Activated CD8-positive, alpha-beta T cell treated with anti-CD3 and anti-CD28 coated beads for 36 hours (primary cell): ENCODE data around the gene LEO1. TPM values are rescaled to one million over a fixed set of nuclear protein-coding genes. Genes with fewer than 3 reads are reported as not detected.

Experiments used
- ATAC-seq: fragments of 200-7000 bp; cut with Tn5 transposase; one replicate; pipeline ENCODE4 v1.10.0; 2021; ENCODE audit warnings: mild to moderate bottlenecking, moderate library complexity
- CTCF ChIA-PET: fragments of 350-600 bp; sonication (Branson Sonifier 250); formaldehyde crosslinking; loops from one replicate; lab custom pipeline; 2021; ENCODE audit warnings: antibody characterized with exemption; lab: Charles Lee
- POLR2A ChIA-PET: fragments of 350-600 bp; sonication (Branson Sonifier 250); formaldehyde crosslinking; loops from one replicate; lab custom pipeline; 2021; ENCODE audit warnings: antibody characterized with exemption; lab: Charles Lee
- DNase-seq: peaks from one replicate; pipeline ENCODE4 v3.0.0-alpha.2; 2020
- H3K27ac Mint-ChIP-seq: one replicate; pipeline ENCODE4 v1.8.0; 2021; ENCODE audit warnings: mild to moderate bottlenecking, mixed read lengths
- H3K27me3 Mint-ChIP-seq: one replicate; pipeline ENCODE4 v1.8.0; 2021; ENCODE audit warnings: mixed read lengths
- H3K36me3 Mint-ChIP-seq: one replicate; pipeline ENCODE4 v1.8.0; 2021; ENCODE audit warnings: low read depth, mixed read lengths
- H3K4me1 Mint-ChIP-seq: one replicate; pipeline ENCODE4 v1.8.0; 2021; ENCODE audit warnings: low read depth, mixed read lengths
- H3K4me3 Mint-ChIP-seq: one replicate; pipeline ENCODE4 v1.8.0; 2021; ENCODE audit warnings: mild to moderate bottlenecking, moderate library complexity, mixed read lengths
- H3K9me3 Mint-ChIP-seq: one replicate; pipeline ENCODE4 v1.8.0; 2021; ENCODE audit warnings: mixed read lengths
- intact Hi-C: fragments of 100-400 bp; cut with micrococcal nuclease; formaldehyde crosslinking; loops from one replicate; pipeline ENCODE4 v1.10.0; 2022
- total RNA-seq, 2 experiments: library from RNA; stranded (reverse); gene quantifications; one replicate each; pipeline ENCODE4 v1.2.3, GENCODE V29; 2021
- TF ChIP-seq, protein P1 (sequence below): fragments of 200-600 bp; IDR thresholded peaks from one replicate; pipeline ENCODE4 v1.8.0; 2022; ENCODE audit warnings: antibody characterized with exemption, mild to moderate bottlenecking

LEO1 gene
- total RNA-seq, 2 experiments from 2014 or later = 28.9 to 31.1 TPM

DNA sequence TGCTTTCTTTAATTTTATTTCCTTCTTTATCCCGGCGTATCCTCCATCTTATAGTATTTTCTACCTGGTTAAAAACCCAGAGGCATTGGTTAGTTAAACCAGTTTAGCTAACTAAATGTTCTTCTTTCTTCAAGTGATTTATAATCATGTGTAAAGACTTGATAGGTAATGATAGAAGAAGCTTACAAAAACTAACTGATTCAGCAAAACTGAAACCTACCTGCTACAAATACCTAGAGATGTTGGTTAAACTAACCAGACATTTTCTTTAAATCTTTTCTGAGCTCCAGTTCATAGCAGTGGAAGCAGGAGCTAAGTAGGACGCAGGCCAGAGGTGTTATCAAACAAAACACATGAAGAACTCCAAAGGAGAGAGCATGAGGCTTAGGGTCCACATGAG, 44.8 kb downstream of the LEO1 start:
- no peak for ATAC-seq
- no peak overlapping the region for H3K4me3 Mint-ChIP-seq
- TF ChIP-seq, protein P1, sequence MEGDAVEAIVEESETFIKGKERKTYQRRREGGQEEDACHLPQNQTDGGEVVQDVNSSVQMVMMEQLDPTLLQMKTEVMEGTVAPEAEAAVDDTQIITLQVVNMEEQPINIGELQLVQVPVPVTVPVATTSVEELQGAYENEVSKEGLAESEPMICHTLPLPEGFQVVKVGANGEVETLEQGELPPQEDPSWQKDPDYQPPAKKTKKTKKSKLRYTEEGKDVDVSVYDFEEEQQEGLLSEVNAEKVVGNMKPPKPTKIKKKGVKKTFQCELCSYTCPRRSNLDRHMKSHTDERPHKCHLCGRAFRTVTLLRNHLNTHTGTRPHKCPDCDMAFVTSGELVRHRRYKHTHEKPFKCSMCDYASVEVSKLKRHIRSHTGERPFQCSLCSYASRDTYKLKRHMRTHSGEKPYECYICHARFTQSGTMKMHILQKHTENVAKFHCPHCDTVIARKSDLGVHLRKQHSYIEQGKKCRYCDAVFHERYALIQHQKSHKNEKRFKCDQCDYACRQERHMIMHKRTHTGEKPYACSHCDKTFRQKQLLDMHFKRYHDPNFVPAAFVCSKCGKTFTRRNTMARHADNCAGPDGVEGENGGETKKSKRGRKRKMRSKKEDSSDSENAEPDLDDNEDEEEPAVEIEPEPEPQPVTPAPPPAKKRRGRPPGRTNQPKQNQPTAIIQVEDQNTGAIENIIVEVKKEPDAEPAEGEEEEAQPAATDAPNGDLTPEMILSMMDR = no peak
- no peak for DNase-seq
- peak overlapping the region; percentile 58 for H3K27ac Mint-ChIP-seq
- CTCF ChIA-PET = interaction anchor here (0.8 to 1.9 kb wide), 3 partner anchors 9 to 212 kb away, joined by 3 to 7 read pairs (median 4); no protein-coding TSS in a partner anchor
- H3K36me3 Mint-ChIP-seq = peaks cover 7% of the 10 kb centered on the region
- intact Hi-C loops = no loop called here
- H3K27me3 Mint-ChIP-seq = no peaks in the 10 kb centered on the region
- no peaks in the 10 kb centered on the region for H3K4me1 Mint-ChIP-seq
- H3K9me3 Mint-ChIP-seq = no peaks in the 10 kb centered on the region
- POLR2A ChIA-PET = interaction anchor here (1.2 kb wide), 1 partner anchor 121 kb away, joined by 3 read pairs; no protein-coding TSS in a partner anchor

DNA sequence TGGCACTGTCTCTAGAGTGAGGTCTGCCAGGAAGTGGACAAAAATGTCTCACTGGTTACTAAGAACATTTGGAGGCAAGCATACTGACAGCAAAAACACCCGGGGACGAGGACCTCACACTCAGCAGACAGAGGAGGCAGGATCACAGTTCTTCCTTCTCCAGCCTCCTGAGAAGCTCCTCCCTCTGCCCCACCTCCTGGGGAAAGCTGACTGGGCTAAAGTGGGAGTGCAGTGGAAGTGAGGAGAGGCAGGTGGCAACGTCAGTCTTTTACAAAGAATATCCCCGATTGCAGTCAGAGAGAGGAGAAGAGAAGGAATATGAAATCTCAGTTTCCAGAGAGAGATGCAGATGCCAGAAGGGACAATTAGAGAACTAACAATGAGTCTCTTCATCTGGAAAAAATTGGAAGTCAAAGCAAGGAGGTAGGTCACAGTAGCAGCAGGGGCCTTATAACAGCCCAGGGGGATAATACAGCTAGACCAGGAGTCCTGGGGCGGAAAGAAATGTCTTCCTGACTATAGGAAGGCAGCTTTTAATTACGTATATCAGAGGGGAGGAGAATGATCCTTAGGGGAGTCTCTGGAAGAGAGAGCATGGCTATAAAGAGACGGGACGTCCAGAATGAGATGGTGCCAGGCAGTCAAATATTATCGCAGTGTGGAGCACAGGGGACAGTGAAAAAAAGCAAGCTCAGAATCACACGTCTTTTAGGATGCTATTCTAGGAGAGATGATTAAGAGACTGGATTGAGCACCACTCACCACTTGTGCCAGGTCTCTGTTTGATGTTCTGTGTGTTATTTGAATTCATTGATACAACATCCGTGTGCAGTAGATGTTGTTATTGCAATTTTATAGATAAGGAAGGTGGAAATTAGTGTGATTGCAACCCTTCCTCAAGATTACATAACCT, 47.2 kb downstream of the LEO1 start:
- H3K4me3 Mint-ChIP-seq = no peak overlapping the region
- ChIA-PET CTCF (interaction anchor here (1.2 kb wide), 1 partner anchor 42 kb away, joined by 3 read pairs; no protein-coding TSS in a partner anchor), POLR2A (interaction anchor here (1.5 to 1.7 kb wide), 2 partner anchors 11 to 19 kb away, joined by 3 to 4 read pairs; no protein-coding TSS in a partner anchor)
- DNase-seq = no peak
- no peaks in the 10 kb centered on the region for H3K9me3 Mint-ChIP-seq
- TF ChIP-seq, protein P1 = no peak
- no peaks in the 10 kb centered on the region for H3K4me1 Mint-ChIP-seq
- ATAC-seq = no peak
- H3K27me3 Mint-ChIP-seq = no peaks in the 10 kb centered on the region
- H3K27ac Mint-ChIP-seq = no peak overlapping the region
- peaks cover 13% of the 10 kb centered on the region for H3K36me3 Mint-ChIP-seq
- intact Hi-C loops = no loop called here

DNA sequence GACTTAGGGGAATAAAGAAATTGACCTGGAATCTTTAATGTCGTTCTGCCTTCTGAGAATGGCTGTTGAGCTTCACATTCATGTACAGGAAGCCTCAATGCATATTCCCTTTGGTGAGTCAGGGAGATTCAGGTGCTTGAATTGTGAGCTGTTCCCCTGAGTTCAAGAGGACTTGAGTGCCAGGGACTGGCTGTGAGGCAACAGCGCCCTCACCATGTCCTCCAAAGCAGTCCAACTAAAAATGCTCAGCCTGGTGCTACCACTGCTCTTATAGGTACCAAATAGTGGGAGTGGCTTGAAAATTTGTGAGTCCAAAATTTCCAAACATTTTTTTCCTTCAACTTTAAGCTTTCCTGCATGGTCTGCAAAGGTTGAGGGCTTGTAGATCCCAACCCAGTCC, 54.1 kb downstream of the LEO1 start:
- DNase-seq (peak; percentile 28), ATAC-seq (no peak)
- Mint-ChIP-seq H3K27ac (no peak overlapping the region), H3K9me3 (no peaks in the 10 kb centered on the region), H3K4me3 (no peak overlapping the region), H3K27me3 (no peaks in the 10 kb centered on the region), H3K36me3 (peaks cover 10% of the 10 kb centered on the region), H3K4me1 (no peaks in the 10 kb centered on the region)
- ChIA-PET CTCF (interaction anchor here (0.9 to 1.6 kb wide), 6 partner anchors 10 to 268 kb away, joined by 3 to 7 read pairs (median 3); no protein-coding TSS in a partner anchor), POLR2A (no interaction called here)
- TF ChIP-seq, protein P1 = peak; percentile 18
- intact Hi-C loops = no loop called here

DNA sequence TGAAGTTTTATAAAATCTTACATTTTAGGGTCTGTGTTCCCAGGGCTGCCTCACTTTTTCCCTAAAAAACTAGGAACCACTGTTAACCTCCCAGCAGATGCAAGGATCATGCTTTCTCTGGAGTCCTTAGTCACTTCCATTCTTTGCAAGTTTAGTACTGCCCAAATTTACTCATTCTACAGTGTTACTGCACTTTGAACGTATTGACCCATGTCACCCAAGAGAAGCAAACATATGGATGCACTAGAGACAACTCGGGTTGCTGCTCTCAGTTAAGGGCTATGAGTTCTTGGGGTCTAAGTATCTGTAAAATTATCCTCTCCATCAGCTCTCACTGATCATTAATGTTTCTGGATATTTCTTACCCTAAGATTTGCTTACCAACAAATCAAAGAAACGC, 59.0 kb downstream of the LEO1 start:
- ChIA-PET POLR2A (no interaction called here), CTCF (no interaction called here)
- intact Hi-C loops = no loop called here
- ATAC-seq (no peak), DNase-seq (no peak)
- Mint-ChIP-seq H3K27me3 (no peaks in the 10 kb centered on the region), H3K4me1 (no peaks in the 10 kb centered on the region), H3K9me3 (no peaks in the 10 kb centered on the region), H3K27ac (no peak overlapping the region), H3K4me3 (no peak overlapping the region), H3K36me3 (peaks cover 16% of the 10 kb centered on the region)
- TF ChIP-seq, protein P1 = no peak

DNA sequence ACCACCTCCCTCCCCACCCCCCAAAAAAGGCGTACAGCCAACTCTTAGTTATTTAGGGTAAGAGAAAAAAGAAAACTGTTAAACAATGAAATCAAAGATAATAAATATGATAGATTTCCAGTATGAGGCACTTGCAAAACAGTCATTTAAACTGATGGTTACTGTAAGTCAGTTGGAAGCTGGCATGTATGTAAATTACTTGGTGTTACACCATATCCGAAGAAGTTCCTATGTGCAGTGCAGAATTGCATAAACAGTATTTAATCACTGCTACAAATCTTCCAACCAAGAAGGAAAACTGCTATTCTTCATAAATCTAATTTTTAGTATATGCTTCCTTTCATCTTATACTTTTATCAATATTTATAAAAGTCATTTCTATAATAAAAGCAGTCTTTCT, 62.0 kb downstream of the LEO1 start:
- CTCF ChIA-PET = interaction anchor here (2.5 kb wide), 1 partner anchor 21 kb away, joined by 14 read pairs; no protein-coding TSS in a partner anchor
- H3K36me3 Mint-ChIP-seq = peaks cover 24% of the 10 kb centered on the region
- POLR2A ChIA-PET = interaction anchor here (0.6 kb wide), 1 partner anchor 1157 kb away, joined by 4 read pairs; no protein-coding TSS in a partner anchor

More for the DNA sequence above, 62.0 kb downstream of the LEO1 start:
- intact Hi-C loops = no loop called here
- DNase-seq = no peak
- no peak overlapping the region for H3K27ac Mint-ChIP-seq
- H3K4me1 Mint-ChIP-seq = no peaks in the 10 kb centered on the region
- H3K27me3 Mint-ChIP-seq = no peaks in the 10 kb centered on the region
- no peaks in the 10 kb centered on the region for H3K9me3 Mint-ChIP-seq
- TF ChIP-seq, protein P1 = no peak
- no peak for ATAC-seq
- no peak overlapping the region for H3K4me3 Mint-ChIP-seq
